Activated CD4-positive, alpha-beta T cell treated with anti-CD3 and anti-CD28 coated beads for 4 hours (primary cell): ENCODE results near the gene NCK2.
A peak's percentile ranks its signal among the peaks of the same experiment; 100 is the strongest.

Experiments
- DNase-seq, 2 donors: peaks; one replicate each; pipeline ENCODE4 v3.0.0-alpha.2; 2020

NCK2 gene

GRCh38 chr2:105796131-105796638 is 51.5 kb downstream of the NCK2 start:
- no peak for DNase-seq

DNA sequence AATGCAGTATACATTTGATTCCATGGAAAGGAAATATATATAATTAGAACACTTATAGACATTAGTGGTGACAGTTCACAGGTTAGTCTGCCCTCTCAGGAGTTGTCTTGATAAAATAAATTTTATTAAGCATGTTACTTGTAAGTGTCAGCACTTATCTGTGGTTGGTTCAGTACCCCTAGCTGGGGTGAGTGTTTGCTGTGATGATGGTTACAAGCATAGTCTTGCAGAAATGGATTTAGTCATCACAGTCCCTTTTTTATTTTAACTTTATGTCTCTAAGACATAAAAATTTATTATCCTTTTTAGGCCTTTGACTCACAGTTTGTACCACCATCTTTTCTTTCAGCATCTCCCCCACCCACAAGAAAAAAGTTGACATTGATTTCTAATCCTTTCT is 52.1 kb downstream of the NCK2 start:
- DNase-seq = no peak

GRCh38 chr2:105797298-105797819 is 52.6 kb downstream of the NCK2 start:
- DNase-seq = no peak

- DNase-seq = peak in 1 of 2 donors; percentile 26
These were observed 53.9 kb downstream of the NCK2 start for GRCh38 chr2:105798595-105798994.

GRCh38 chr2:105800036-105800713 is 55.5 kb downstream of the NCK2 start:
- no peak for DNase-seq

GRCh38 chr2:105800953-105801635 is 56.4 kb downstream of the NCK2 start:
- no peak for DNase-seq

DNA sequence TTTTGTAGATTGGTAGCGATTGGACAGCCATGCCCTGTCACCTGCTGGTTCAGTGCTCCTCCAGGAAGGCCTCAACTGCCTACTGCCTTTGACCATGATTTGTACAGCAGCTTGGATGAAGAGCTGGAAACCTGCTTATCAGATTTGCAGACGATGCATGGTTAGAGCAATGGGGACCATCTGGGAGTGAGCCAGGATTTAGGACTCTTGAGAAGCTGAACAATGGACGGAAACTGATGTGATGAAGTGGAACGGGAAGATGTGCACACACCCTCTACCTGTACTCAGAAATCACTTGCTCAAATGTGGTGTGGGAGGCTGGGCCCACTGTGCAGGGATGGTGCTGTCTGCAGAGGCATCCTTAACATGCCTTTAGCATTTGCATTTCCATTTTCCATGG is 57.2 kb downstream of the NCK2 start:
- no peak for DNase-seq

DNA sequence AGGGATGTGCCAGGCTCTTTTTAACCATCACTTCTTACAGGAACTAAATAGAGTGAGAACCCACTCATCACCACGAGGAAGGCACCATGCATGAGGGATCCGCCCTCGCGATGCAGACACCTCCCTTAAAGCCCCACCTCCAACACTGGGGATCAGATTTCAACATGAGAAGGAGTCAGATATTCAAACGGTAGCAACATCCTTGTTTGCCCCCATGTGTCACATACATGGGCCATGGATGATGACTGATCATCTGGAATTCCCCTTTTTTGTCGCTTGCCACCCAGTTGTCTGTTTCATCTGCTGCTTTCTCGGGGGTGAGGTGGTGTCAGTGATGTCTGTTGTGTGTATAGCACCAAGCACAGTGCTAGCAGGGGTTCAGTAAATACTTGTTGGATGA is 57.9 kb downstream of the NCK2 start:
- DNase-seq = peak; percentile 74

GRCh38 chr2:105803337-105803736 is 58.6 kb downstream of the NCK2 start:
- no peak for DNase-seq

DNA sequence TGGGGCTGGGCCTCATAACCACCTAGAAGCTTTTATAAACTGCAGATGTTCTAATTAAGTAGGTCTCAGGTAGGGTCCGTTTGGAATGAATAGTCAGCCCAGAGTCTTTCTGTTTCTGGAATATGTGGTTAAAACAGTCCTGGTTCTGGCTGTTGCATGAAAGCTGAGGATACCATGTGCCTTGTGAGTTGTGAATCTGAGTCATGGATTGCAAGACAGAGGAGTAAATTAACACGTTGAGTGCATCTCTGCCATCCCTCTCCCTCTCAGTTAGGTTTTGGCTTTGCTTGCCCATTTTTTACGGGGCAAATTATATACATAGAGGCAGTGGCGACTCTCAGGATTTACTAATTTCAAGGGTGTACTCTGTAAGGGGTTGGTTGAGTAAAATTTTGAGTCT is 59.1 kb downstream of the NCK2 start:
- DNase-seq = no peak

GRCh38 chr2:105804266-105804665 is 59.6 kb downstream of the NCK2 start:
- no peak for DNase-seq

DNA sequence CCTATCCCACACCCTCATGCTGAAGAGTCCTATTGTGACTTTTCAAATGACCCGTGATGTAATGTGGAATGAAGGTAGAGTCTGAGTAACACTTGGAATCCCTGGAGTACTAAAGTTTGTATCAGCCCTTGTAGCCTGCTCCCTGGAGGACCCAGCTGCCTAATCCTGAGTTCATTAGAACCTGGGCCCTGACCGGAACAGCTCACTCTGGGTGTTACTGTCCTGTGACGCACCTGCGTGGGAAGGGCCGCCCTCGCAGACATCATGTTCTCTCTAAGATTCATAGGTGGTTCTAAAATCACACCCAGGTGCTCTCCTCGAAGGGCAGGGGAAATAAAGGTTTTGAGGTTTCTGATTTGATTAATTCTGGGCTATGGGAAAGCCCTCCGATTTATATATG is 62.3 kb downstream of the NCK2 start:
- DNase-seq = peak; percentile 64 to 68

DNA sequence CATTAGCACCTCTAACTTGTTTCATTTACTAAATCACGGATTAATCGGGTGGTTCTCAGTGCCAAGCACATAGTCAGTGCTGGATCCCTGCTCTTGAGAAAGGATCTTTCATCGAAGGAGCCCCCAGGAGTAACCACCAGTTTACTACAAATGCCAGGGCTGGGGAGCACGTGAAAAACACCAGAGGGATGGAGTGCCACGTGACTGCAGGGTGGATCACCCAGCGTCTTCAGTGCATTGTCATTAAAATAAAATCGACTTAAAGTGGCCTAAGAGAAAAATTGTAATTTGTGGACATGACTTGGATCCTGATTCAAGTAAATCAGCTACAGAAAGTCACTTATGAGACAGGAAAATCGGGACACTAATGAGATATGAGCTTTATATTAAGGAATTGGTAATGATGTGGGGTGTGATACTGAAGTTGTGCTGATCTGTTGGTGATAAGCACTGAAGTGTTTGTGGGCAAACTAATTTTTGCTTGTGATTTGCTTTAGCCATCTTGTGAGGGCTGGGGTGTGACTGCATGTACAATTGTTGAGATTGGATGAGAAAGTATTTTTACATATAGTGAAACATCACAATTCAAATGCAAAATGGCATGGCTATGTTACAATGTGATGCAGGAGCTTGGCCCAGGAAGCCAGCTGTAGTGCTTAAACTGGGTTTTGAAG is 63.8 kb downstream of the NCK2 start:
- no peak for DNase-seq

DNA sequence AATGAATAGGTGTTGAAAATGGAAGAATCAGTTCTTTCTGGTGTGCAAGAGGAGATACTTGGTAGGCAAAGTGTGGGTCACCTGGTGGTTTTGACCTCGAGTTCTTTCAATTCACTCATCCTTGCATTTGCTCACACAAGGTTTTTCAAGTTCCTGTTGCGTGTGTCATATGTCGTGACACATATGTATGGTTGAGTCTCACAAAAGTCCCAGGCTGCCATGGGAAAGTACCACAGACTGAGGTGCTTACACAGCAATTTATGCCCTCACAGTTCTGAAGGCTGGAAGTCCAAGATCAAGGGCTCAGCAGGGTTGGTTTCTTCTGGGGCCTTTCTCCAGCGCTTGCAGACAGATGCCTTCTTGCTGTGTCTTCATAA is 64.4 kb downstream of the NCK2 start:
- DNase-seq = peak in 1 of 2 donors; percentile 37

GRCh38 chr2:105809723-105810122 is 65.0 kb downstream of the NCK2 start:
- no peak for DNase-seq

- DNase-seq = no peak
These were observed 67.7 kb downstream of the NCK2 start for GRCh38 chr2:105812180-105813044.

GRCh38 chr2:105813045-105813315 is 68.3 kb downstream of the NCK2 start:
- DNase-seq = no peak

GRCh38 chr2:105813405-105813804 is 68.7 kb downstream of the NCK2 start:
- DNase-seq = no peak

GRCh38 chr2:105814291-105814940 is 69.7 kb downstream of the NCK2 start:
- DNase-seq = no peak

DNA sequence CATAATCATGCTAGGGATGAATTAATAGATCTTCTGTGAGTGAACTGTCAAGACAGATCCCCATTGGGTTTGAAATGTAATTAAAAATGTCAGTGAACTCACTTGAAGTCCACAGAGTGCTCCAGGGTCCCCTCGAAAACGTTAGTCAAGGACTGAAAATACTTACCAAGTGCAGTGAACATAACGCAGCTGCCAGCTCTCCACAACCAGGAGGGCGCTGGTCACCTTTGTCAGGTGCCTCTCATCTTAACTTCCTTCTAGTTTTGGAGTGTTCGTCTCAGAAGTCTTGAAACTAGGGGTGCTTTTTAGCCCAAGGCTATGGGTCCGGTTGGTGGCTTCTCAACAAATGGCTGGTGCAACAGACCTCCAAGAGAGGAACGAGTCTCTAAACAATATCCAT is 70.7 kb downstream of the NCK2 start:
- DNase-seq = no peak

GRCh38 chr2:105820151-105820550 is 75.4 kb downstream of the NCK2 start:
- no peak for DNase-seq

- no peak for DNase-seq
These were observed 76.0 kb downstream of the NCK2 start for GRCh38 chr2:105820691-105821090.
